ENCODE data around the gene FYB1. TPM values are rescaled to one million over a fixed set of nuclear protein-coding genes. Genes with fewer than 3 reads are reported as not detected.

The FYB1 gene
- total RNA-seq, 1 experiment from 2014 or later: not detected

DNA sequence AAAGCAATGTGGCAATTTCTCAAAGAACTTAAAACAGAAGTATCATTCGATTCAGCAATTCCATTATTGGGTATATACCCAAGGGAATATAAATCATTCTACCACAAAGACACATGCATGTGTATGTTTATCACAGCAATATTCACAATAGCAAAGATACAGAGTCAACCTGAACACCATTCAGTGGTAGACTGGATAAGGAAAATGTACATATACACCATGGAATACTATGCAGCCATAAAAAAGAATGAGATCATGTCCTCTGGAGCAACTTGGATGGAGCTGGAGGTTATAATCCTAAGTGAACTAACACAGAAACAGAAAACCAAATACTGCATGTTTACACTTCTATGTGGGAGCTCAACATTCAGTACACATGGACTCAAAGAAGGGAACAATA lies 21.4 kb upstream of the FYB1 start:
- no peaks in the 10 kb centered on the region for H3K9me3 ChIP-seq (ENCODE audit: control insufficient read depth, low read depth, low read length)
- no peak for DNase-seq
- H3K9me3 Mint-ChIP-seq: peaks cover 4 to 7% of the 10 kb centered on the region in 2 experiments; a peak in 4 of 5 replicates
- H3T11ph ChIP-seq (ENCODE audit: low read length): no peak overlapping the region
- no peak overlapping the region for H3K9ac ChIP-seq (ENCODE audit: extremely low read depth, insufficient read length, low read length)
- no peak overlapping the region for H2BK5ac ChIP-seq (ENCODE audit: insufficient read length, low read length)
- no peak overlapping the region for H2BK12ac ChIP-seq (ENCODE audit: insufficient read length, low read depth, low read length)
- H2BK120ac ChIP-seq (ENCODE audit: low read depth, low read length, poor library complexity, severe bottlenecking): no peak overlapping the region
- no peak overlapping the region for H3K4ac ChIP-seq (ENCODE audit: low read depth, low read length)
- no peaks in the 10 kb centered on the region; the same call in 1 of the 2 replicates for H3K79me2 ChIP-seq (ENCODE audit: insufficient read depth, low read length)
- no peak overlapping the region for H3K27ac ChIP-seq (ENCODE audit: insufficient read length, low read depth, low read length)
- no peak overlapping the region for H3K14ac ChIP-seq (ENCODE audit: insufficient read depth, low read length)
- H2BK15ac ChIP-seq (ENCODE audit: low read depth, low read length): no peak overlapping the region
- no peak overlapping the region for H3K56ac ChIP-seq (ENCODE audit: insufficient read length, low read depth, low read length)
- no peaks in the 10 kb centered on the region; a peak in 2 of 7 replicates for H3K36me3 Mint-ChIP-seq (ENCODE audit: insufficient read depth in 1 of 3, low read depth in 3 of 3)
- H3K27me3 ChIP-seq (ENCODE audit: insufficient read depth, low read length): no peaks in the 10 kb centered on the region
- no peak overlapping the region for H3K4me2 ChIP-seq (ENCODE audit: insufficient read depth, insufficient read length, low read length)
- H4K8ac ChIP-seq (replicated peaks; ENCODE audit: insufficient read length, low read depth, low read length): no peak overlapping the region
- no peaks in the 10 kb centered on the region for H3K79me1 ChIP-seq (ENCODE audit: insufficient read depth, low read depth, low read length, poor library complexity, severe bottlenecking)
- H3K4me1 ChIP-seq (ENCODE audit: insufficient read depth, low read length): no peaks in the 10 kb centered on the region
- no peaks in the 10 kb centered on the region for H3K4me1 Mint-ChIP-seq
- no CpG with 5 or more reads among the region's 1 CpG for WGBS (ENCODE audit: extremely low coverage, insufficient read length, low lambda C conversion rate)
- H4K91ac ChIP-seq (ENCODE audit: insufficient read length, low read depth, low read length): no peak overlapping the region
- no peak overlapping the region for H3K23ac ChIP-seq (ENCODE audit: insufficient read length, low read depth, low read length)
- H2AK5ac ChIP-seq (ENCODE audit: insufficient read length, low read length): no peak overlapping the region
- no peak for TF ChIP-seq CTCF (conservative IDR thresholded peaks at IDR 0.05)
- no peaks in the 10 kb centered on the region for H3K27me3 Mint-ChIP-seq (ENCODE audit: low read depth)
- no peak overlapping the region for H3K27ac Mint-ChIP-seq
- no peaks in the 10 kb centered on the region for H4K20me1 ChIP-seq (ENCODE audit: control insufficient read depth, insufficient read depth, insufficient read length)
- H3K4me3 Mint-ChIP-seq: no peak overlapping the region
- no peak overlapping the region for H3K18ac ChIP-seq (ENCODE audit: insufficient read length, low read depth, low read length)
- no peaks in the 10 kb centered on the region for H3K23me2 ChIP-seq (ENCODE audit: insufficient read length, low read depth, low read length, poor library complexity, severe bottlenecking)
- H2BK20ac ChIP-seq (ENCODE audit: low read depth, low read length, poor library complexity, severe bottlenecking): no peak overlapping the region
- H2AFZ ChIP-seq (ENCODE audit: low read length): no peak overlapping the region
- H4K5ac ChIP-seq (ENCODE audit: insufficient read length, low read depth, low read length): no peak overlapping the region

Data from H9 (cell line).